Astrocyte (in vitro differentiated cells and primary cell): ENCODE data around the gene CTSF. TPM values are rescaled to one million over a fixed set of nuclear protein-coding genes. Genes with fewer than 3 reads are reported as not detected.

Experiments
- DNase-seq: peaks from one replicate; pipeline ENCODE4 v3.0.0-alpha.2; 2010; ENCODE audit warnings: low read depth
- FAIRE-seq: peaks from 2 replicates; lab custom pipeline; 2011; peaks lifted over from hg19 to GRCh38; lab: Jason Lieb, UNC
- H2AFZ ChIP-seq: 2 replicates; pipeline ENCODE4 v1.6.0; 2012; ENCODE audit warnings: low read depth, low read length, inconsistent platforms
- H3K27ac ChIP-seq: 2 replicates; pipeline ENCODE4 v1.5.1; 2011; ENCODE audit warnings: low read depth, low read length, inconsistent platforms
- H3K27me3 ChIP-seq: 2 replicates; pipeline ENCODE4 v1.6.0; 2011; ENCODE audit warnings: low read length, inconsistent platforms; ENCODE audit not compliant: insufficient read depth
- H3K36me3 ChIP-seq: 2 replicates; pipeline ENCODE4 v1.5.1; 2011; ENCODE audit warnings: low read length, inconsistent platforms; ENCODE audit not compliant: insufficient read depth
- H3K4me1 ChIP-seq: 2 replicates; pipeline ENCODE4 v1.5.1; 2011; ENCODE audit warnings: low read length, inconsistent platforms; ENCODE audit not compliant: insufficient read depth
- H3K4me2 ChIP-seq: 2 replicates; pipeline ENCODE4 v1.6.0; 2012; ENCODE audit warnings: low read length, inconsistent platforms
- H3K4me3 ChIP-seq: 2 replicates; pipeline ENCODE4 v1.5.1; 2011; ENCODE audit warnings: low read depth, mild to moderate bottlenecking, low read length, inconsistent platforms; ENCODE audit not compliant: insufficient read depth
- H3K79me2 ChIP-seq: 2 replicates; pipeline ENCODE4 v1.6.0; 2012; ENCODE audit warnings: mild to moderate bottlenecking, low read length, inconsistent platforms; ENCODE audit not compliant: insufficient read depth
- H3K9ac ChIP-seq: 2 replicates; pipeline ENCODE4 v1.6.0; 2012; ENCODE audit warnings: mild to moderate bottlenecking, low read length, inconsistent platforms
- H3K9me3 ChIP-seq: 2 replicates; pipeline ENCODE4 v1.5.1; 2012; ENCODE audit warnings: low read depth, mild to moderate bottlenecking, low read length, inconsistent platforms; ENCODE audit not compliant: insufficient read depth
- H4K20me1 ChIP-seq: 2 replicates; pipeline ENCODE4 v1.6.0; 2012; ENCODE audit warnings: low read length, inconsistent platforms; ENCODE audit not compliant: insufficient read depth
- H3K27ac Mint-ChIP-seq: one replicate; pipeline ENCODE4 v1.8.0; 2021; ENCODE audit warnings: mild to moderate bottlenecking, mixed read lengths; ENCODE audit not compliant: unreplicated experiment
- H3K27me3 Mint-ChIP-seq: one replicate; pipeline ENCODE4 v1.8.0; 2021; ENCODE audit warnings: low read depth, mixed read lengths; ENCODE audit not compliant: unreplicated experiment
- H3K36me3 Mint-ChIP-seq: one replicate; pipeline ENCODE4 v1.8.0; 2021; ENCODE audit warnings: low read depth, mixed read lengths; ENCODE audit not compliant: unreplicated experiment
- H3K4me1 Mint-ChIP-seq: one replicate; pipeline ENCODE4 v1.8.0; 2021; ENCODE audit warnings: low read depth, mixed read lengths; ENCODE audit not compliant: unreplicated experiment
- H3K4me3 Mint-ChIP-seq: one replicate; pipeline ENCODE4 v1.8.0; 2021; ENCODE audit warnings: mild to moderate bottlenecking, moderate library complexity, mixed read lengths; ENCODE audit not compliant: unreplicated experiment
- H3K9me3 Mint-ChIP-seq: one replicate; pipeline ENCODE4 v1.8.0; 2021; ENCODE audit warnings: mild to moderate bottlenecking, mixed read lengths; ENCODE audit not compliant: unreplicated experiment
- EZH2 ChIP-seq: IDR thresholded peaks from 2 replicates; pipeline ENCODE4 v1.6.1; 2012; ENCODE audit warnings: mild to moderate bottlenecking, low read length, inconsistent platforms; ENCODE audit not compliant: insufficient read depth
- total RNA-seq: library from RNA; stranded (reverse); gene quantifications from 2 replicates; pipeline ENCODE4 v1.2.1, GENCODE V29; 2021
- TF ChIP-seq, protein P1 (sequence below): IDR thresholded peaks from 2 replicates; pipeline ENCODE4 v1.5.1; 2011; ENCODE audit warnings: low read depth, mild to moderate bottlenecking, inconsistent platforms, low read length, moderate library complexity; ENCODE audit not compliant: insufficient read depth

The CTSF gene
- total RNA-seq, 1 donor from 2014 or later: 1.5 TPM

GRCh38 chr11:66555416-66555815 is 13.0 kb downstream of the CTSF start:
- no peaks in the 10 kb centered on the region for H3K79me2 ChIP-seq
- H3K9me3 ChIP-seq: no peaks in the 10 kb centered on the region
- H3K36me3 ChIP-seq: no peaks in the 10 kb centered on the region
- H3K27ac Mint-ChIP-seq: no peak overlapping the region
- no peaks in the 10 kb centered on the region for H4K20me1 ChIP-seq
- FAIRE-seq (no peak), DNase-seq (no peak)
- peaks cover 2% of the 10 kb centered on the region for H3K9me3 Mint-ChIP-seq
- TF ChIP-seq, protein P1, sequence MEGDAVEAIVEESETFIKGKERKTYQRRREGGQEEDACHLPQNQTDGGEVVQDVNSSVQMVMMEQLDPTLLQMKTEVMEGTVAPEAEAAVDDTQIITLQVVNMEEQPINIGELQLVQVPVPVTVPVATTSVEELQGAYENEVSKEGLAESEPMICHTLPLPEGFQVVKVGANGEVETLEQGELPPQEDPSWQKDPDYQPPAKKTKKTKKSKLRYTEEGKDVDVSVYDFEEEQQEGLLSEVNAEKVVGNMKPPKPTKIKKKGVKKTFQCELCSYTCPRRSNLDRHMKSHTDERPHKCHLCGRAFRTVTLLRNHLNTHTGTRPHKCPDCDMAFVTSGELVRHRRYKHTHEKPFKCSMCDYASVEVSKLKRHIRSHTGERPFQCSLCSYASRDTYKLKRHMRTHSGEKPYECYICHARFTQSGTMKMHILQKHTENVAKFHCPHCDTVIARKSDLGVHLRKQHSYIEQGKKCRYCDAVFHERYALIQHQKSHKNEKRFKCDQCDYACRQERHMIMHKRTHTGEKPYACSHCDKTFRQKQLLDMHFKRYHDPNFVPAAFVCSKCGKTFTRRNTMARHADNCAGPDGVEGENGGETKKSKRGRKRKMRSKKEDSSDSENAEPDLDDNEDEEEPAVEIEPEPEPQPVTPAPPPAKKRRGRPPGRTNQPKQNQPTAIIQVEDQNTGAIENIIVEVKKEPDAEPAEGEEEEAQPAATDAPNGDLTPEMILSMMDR: no peak
- H3K4me3 Mint-ChIP-seq: no peak overlapping the region
- peaks cover 2% of the 10 kb centered on the region for H3K27me3 ChIP-seq
- peaks cover 2% of the 10 kb centered on the region for H3K36me3 Mint-ChIP-seq
- no peaks in the 10 kb centered on the region for H3K4me1 Mint-ChIP-seq
- no peak overlapping the region for H2AFZ ChIP-seq
- no peak overlapping the region for H3K4me3 ChIP-seq
- H3K4me1 ChIP-seq: no peaks in the 10 kb centered on the region
- H3K27ac ChIP-seq: no peak overlapping the region
- peaks cover 22% of the 10 kb centered on the region for H3K27me3 Mint-ChIP-seq
- H3K9ac ChIP-seq: no peak overlapping the region
- H3K4me2 ChIP-seq: no peak overlapping the region

- Mint-ChIP-seq H3K4me1 (no peaks in the 10 kb centered on the region), H3K4me3 (no peak overlapping the region), H3K9me3 (peaks cover 2% of the 10 kb centered on the region), H3K27ac (no peak overlapping the region), H3K36me3 (peaks cover 2% of the 10 kb centered on the region), H3K27me3 (peaks cover 20% of the 10 kb centered on the region)
- no peak overlapping the region for H3K4me2 ChIP-seq
- H3K4me3 ChIP-seq: no peak overlapping the region
- no peak overlapping the region for H3K27ac ChIP-seq
- H3K9ac ChIP-seq: no peak overlapping the region
- H3K36me3 ChIP-seq: no peaks in the 10 kb centered on the region
- H3K79me2 ChIP-seq: no peaks in the 10 kb centered on the region
- no peaks in the 10 kb centered on the region for H3K4me1 ChIP-seq
- TF ChIP-seq, protein P1: no peak
- no peak for TF ChIP-seq EZH2
- H3K9me3 ChIP-seq: no peaks in the 10 kb centered on the region
- FAIRE-seq (no peak), DNase-seq (no peak)
- H4K20me1 ChIP-seq: no peaks in the 10 kb centered on the region
- no peak overlapping the region for H2AFZ ChIP-seq
- peaks cover 2% of the 10 kb centered on the region for H3K27me3 ChIP-seq
Observed at GRCh38 chr11:66554602-66555001, 13.8 kb downstream of the CTSF start.

DNA sequence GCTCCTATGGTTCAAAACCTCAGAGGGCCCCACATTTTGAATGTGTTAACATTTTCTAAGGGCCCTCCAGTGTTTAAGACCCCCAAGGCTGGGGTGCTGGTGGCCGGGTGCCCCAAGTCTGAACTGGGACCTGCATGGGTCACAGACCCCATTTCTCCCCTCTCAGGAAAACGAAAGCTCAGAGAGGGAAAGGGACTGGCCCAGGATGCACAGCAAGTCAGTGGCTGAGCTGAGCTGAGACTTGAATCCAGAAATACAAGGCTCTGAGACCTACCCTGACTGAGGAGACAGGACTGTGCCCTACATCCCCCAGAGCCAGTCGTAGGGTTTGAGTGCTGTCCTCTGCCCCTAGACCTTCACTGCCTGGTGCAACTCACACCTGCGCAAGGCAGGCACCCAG is 17.5 kb downstream of the CTSF start:
- Histone ChIP-seq H3K36me3 (no peaks in the 10 kb centered on the region), H3K9ac (no peak overlapping the region), H3K79me2 (no peaks in the 10 kb centered on the region), H2AFZ (no peak overlapping the region), H3K27ac (no peak overlapping the region), H3K4me3 (no peak overlapping the region), H4K20me1 (no peaks in the 10 kb centered on the region), H3K9me3 (no peaks in the 10 kb centered on the region), H3K4me2 (no peak overlapping the region), H3K4me1 (peaks cover 4% of the 10 kb centered on the region), H3K27me3 (peaks cover 2% of the 10 kb centered on the region)
- H3K27ac Mint-ChIP-seq: no peak overlapping the region
- DNase-seq (no peak), FAIRE-seq (no peak)
- H3K36me3 Mint-ChIP-seq: peaks cover 2% of the 10 kb centered on the region
- peaks cover 30% of the 10 kb centered on the region for H3K27me3 Mint-ChIP-seq
- no peaks in the 10 kb centered on the region for H3K9me3 Mint-ChIP-seq
- H3K4me1 Mint-ChIP-seq: no peaks in the 10 kb centered on the region
- H3K4me3 Mint-ChIP-seq: no peak overlapping the region
- no peak for TF ChIP-seq EZH2
- TF ChIP-seq, protein P1: no peak
